GM19023 (cell line): ENCODE measurements around the gene EPYC.

ENCODE experiments used
- ATAC-seq: cut with Tn5 transposase; IDR thresholded peaks from one replicate; pipeline ENCODE4 v1.9.1; 2021; ENCODE audit warnings: mild to moderate bottlenecking, moderate library complexity; ENCODE audit not compliant: unreplicated experiment

The EPYC gene

DNA sequence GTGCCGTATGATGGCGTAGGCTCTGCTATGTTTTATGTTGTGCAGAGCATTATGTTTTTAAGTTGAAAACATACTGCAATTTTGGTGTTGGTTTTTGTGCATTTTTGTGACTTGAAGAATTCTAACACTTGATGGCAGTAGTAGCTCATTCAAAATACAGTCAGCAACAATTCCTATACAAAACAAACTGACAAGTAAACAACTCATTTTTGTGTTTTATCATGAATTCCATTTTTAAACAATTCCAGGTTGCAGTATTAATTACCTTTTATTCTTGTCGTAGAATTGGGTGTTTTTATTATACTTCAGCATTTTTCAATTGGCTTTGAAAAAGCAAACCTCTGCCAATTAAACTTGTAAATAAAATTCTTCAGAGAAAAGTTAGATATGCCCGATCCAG is 45.7 kb downstream of the EPYC start:
- no peak for ATAC-seq

DNA sequence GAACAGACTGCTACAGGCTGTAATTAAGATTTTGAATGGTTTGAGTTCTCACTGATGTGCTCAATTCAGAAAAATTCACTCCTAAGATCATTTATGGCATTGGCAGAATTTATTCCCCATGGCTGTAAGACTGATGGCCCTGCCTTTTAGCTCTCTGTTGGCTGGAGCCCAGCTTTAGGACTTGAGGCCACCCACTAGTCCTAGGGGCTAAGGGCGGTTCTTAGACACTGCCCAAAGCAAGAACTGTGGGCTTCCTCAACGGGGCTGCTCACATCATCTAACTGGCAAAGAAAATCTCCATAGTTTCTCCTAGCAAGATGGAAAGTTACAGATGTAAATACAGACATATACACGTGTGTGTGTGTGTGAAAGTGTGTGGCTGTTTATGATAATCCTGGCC is 46.4 kb downstream of the EPYC start:
- no peak for ATAC-seq

DNA sequence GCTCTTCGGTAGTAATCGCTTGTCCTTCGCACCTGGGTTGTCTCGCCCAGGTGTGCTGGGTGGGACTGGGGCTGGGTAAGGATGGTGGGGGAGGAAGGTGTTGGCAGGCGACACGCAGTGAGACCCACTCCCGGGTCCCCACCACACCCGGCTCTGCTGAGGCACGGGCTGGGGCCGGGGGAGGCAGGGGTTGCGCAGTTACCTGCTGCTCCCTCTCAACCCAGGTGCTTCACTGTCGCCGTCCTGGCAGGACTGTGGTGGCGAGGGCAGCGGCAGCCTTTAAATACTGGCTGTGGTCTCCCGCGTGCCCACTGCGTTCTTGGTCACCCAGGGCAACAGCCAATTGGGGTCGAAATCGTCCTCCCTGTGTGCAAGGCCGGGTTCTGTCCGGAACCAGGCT is 49.9 kb downstream of the EPYC start, which contains the start of gene CCER1:
Gene CCER1 (minus strand): TSS at position 256 of the 400 bp plus-strand sequence. CDS start 434 bp downstream, outside the sequence.
- no peak for ATAC-seq

DNA sequence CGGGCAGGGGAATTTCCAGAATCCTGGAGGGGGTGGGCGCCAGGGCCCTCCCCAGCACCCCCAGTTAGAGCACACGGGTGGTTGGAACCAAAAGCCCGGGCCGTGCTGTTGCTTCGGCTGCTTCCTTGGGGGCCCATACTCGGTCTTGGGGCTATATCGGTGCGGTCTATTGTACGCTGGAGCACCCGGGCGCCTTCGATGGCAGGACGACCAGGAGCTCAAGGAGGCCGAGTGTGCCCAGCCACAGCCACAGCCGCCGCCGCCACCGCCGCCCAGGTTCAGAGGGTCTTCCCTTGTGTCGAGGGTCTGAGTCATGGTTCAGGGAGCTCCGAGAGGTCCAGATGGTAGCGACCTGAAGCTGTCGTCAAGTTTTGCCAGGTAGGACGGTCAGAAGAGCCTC is 50.3 kb downstream of the EPYC start:
- no peak for ATAC-seq

DNA sequence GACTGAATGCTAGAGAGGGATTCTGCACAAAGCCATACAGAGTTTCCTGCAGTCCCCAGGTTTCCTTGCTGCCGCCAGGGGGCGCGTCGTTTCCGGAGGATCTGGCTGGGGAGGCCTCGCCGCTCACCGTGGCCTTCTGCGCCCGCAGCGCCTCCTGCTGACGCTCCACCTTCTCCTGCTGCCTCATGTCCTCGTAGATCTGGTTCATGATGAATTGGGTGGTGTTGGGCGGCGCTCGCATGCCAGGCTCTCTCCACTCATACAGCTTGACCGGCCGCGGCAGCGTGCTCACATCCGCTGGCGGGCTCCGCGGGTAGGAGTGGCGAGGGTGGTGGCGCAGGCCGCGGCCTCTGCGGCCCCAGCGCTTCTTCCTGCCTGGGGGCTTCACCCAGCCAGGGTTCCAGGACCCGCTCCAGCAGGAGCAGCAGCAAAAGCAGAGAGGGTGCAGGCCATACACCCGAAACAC is 50.8 kb downstream of the EPYC start:
- ATAC-seq: no peak

DNA sequence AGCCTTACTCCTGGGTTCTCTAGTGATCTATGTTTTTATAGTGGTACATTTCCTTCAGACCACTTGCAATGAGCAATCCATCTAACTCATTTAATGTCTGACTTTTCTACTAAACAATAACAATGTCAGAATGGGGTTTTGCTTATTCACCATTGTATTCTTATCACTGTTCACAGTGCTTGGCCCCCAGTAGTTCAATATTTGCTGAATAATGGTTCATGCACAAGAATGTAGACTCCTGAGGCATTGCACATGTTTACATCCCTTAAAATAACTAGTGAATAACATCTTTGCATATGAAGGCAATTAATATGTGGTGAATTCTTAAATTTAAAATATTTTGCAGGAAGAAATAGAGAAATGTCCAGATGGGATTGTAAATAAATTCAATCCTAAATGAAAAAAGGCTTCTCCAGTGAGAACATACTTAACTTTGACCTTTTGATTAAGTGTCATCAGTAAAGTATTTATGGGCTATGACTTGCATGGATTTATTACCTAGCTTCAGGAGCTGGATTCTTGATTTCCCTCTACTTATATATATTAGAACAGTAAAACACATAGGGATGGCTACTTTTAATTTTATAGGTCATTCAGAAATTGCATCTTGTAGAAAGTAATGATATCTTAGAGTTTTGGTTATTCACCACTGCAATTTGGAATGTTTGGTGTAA is 53.2 kb downstream of the EPYC start:
- no peak for ATAC-seq

DNA sequence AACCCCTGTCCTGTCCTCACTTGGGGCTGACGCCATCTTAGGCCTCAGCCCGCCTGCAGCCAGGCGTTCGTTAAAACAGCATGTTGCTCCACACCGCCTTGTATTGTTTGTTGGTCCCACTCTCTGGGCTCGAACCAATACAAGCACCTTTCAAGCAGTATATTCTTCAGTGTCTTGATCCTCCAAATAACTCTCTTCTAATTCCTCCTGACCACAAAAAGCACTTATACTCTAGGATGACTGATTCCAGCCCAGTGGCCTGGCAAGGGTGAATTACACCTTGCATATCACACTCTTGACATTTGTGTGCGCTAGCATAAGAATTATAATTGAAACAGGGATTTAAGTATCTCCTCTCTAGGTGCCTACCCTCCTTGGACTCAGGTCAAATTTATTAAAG is 56.9 kb downstream of the EPYC start:
- no peak for ATAC-seq

DNA sequence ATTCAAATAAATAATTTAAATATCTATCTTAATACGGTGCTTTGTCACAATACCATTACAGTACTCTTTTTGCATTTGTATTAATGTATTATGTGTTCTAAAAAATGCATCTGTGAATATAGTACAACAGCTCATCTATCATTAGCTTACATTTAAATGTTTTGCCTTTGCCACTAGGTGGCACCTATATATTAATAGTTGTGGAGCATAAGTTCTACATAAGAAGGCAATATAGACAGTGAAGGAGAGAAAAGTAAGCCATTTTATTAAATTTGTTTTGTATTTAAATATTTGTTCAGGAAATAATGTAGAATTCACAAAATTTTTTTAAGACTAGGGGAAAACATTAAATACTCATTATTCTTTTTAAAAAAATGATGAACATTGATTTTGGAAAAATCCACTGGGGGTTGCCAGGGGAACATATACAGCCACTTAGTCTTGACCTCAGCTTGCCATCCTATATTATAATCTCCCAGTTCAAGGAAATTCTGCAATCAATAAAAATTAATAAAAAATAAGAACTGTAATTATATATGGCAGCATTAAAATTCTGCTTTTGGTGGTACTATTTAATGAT is 59.6 kb downstream of the EPYC start:
- ATAC-seq: no peak

DNA sequence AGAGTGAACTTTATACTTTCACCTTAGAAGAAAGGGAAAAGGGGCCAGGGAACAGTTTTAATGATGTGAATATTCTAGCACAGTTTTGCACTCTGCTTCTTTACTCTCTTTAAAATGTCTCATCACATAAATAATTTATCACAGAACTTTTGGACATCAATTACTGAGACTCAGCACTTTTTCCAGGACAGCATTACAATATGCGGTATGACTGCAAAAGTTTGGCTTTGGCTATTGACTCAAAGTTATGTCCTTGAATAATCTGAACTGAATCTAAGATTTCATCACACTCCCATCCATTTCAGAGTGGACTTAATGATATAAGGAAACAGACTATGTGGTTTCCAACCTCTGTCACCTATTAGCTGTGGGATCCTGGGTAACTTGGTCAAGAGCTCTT is 61.5 kb downstream of the EPYC start:
- no peak for ATAC-seq

DNA sequence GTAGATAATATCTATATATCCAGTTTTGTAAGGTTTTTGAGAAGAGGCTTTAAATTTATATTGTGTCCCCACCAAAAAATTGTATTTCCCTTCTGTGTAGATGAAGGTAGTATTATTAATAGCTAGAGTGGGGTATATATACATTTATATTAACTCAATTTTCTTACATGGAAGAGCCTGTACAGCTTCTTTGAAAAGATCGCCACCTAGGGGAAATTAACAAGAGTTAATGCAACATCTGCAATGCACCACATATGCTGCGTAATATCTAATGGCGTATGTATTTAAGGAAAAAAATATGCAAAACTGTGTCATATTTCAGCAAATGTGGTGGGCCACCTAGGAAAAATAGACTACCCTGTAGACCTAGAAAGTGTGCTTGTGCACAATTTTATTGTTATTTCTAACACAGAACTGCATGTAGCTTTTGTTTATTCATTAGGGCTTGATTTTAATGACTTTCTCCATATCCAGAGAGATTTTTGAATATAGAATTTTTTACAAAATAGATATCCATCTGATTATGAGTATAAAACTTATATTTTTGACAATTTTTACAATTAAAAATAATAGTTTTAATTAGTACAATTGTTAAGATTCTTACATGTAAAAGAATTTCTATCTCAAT is 63.8 kb downstream of the EPYC start:
- ATAC-seq: peak; percentile 67

DNA sequence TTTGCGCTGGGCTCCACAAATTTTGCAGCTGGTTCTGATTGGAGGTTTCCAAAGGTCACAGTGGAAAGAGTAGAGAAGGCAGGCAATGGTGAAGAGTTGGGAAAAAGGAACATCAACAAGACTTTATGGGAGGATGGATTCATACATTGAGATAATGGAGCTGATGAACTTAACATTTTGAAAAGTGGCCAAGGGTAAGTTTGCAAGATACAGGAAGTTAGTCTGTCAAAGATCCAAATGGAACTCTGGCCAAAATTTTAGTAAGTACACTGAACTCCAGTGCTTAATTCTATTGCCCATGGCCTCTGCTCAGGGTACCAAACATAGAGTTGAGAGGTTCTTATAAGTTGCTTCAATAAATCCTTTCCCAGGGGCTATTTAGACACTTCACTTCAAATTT is 65.4 kb downstream of the EPYC start:
- no peak for ATAC-seq

DNA sequence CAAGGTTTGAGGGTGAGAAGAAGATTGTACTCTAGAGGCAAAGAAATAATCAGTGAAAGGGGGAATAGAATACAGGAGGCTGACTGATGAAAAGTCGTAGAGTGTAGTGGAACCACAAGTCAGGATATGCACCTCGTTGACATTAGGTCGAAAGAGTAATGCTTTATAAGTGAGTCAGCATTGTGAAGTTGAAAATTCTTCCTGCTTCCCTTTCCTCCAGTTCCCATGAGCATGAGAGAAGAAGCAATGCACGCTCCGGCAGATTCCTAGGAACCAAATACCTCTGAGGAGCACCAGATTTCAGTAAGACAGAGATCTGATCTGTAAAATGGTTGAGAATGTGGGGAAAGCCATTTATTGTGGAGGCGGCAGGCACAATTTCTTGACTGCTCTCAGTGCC is 66.3 kb downstream of the EPYC start:
- ATAC-seq: no peak

DNA sequence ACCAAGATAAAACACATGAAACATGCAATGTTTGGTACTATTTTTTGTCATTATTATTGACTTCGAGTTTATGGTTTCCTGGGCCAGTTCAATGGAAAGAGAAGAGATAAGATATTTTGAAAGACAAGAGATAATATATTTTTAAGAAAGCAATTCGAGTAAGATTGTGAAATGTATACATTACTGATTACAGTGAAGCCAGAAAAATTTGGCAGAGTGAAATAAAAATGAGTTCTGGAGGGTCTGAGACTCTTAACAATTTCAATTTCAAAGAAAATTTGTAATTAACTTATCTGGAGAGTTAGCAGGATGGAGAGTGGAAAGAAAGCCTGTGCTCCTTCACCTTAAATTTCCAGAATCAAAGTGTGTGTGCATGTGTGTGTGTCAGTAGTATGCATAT is 67.1 kb downstream of the EPYC start:
- no peak for ATAC-seq

DNA sequence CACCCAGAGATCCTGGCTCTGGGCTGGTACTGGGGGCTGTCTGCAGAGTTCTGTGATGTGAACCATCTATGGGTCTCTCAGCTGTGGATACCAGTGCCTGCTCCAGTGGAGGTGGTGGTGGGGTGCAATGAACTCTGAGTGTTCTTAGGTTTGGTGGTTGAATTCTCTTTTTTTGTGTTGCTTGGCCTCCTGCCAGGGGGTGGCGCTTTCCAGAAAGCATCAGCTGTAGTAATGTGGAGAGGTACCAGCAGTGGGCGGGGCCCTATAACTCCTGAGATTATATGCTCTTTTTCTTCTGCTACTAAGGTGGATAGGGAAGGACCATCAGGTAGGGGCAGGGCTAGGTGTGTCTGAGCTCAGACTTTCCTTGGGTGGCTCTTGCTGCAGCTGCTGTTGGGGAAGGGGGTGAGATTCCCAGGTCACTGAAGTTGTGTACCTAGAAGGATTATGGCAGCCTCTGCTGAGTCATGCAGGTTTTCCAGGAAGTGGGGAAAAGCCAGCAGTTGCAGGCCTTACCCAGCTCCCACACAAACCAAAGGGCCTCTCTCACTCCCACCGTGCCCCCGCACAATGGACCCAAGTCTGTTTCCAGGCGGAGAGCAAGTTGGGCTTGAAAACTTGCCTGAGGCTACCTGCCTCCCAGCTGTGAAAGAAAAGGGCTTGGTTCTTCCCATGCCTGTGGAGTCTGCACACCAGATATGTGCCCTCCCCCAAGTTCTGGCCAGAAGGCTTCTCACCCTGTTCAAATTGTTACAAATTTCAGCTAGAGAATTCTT is 68.4 kb downstream of the EPYC start:
- ATAC-seq: no peak

DNA sequence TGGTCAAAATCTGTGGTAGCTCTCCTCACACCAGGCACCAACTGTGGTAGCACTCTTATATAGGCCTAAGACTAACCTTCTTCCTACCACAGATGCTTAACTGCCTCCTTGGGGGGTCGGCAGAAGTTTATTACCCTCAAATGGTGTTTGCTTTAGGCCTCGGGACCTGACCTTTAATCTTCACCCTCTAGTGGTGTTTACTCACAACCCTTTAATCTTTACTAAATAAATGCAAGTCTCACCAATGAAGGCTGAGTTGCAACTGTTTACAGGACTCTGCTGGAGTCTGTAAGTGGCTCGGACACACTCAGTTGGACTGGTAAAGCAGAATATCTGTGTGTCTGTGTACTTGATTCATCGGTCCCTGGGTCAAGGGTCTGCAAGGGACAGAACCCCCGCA is 79.2 kb downstream of the EPYC start:
- ATAC-seq: no peak

DNA sequence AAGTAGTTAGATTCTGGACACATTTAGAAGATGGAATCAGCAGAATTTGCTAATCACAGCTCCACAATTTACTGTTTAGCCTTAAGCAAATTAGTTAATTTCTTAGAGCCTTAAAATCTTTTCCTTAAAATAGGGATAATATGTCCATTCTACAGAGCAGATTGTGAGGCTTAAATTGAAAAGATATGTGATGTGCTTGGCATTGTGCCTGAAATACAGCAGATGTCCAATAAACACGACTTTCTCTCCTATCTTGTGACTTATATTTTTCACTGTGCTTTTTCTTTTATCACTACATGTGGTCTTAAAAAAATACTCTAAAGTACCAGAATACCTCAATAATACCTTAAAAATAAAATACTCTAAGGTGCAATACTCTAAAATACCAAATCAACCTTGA is 80.4 kb downstream of the EPYC start:
- ATAC-seq: no peak

DNA sequence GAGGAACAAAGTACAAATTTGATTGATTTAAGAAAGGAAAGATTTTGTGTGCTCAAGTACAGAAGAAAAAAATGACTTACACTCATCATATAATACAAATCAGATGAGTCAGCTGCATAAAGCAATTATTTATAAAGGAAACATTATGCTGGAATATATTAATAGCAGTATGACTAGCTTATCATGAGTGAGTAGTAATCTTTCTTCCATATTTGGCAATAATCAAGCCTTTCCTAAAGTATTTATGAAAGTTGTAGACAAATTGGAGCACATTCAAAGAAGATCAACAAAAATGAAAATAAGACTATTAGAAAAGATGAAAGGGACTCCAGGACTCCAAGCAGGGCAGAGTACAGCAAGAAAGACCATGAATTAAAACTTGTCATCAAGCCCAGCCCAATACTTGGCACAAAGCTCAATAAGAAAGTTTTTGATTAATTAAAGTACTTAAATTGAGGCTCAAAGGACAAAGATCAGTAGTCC is 82.6 kb downstream of the EPYC start:
- no peak for ATAC-seq

DNA sequence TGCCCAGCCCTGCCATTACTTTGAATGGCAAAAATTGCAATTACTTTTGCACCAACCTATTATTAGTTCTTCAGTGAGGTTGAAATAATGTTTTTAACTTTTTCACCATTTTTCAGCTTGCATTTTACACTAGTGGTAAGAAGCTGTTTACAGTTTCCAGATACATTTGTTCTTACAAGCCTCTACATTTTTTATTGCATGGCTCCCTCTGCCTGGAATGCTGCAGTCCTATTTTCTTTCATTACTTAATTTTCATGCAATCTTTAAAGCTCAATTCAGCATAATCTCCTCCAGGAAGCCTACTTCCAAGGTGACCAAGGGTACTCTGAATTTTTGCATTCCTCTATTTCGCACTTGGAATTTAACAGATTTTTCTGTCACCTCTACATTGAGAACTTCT is 83.2 kb downstream of the EPYC start:
- ATAC-seq: no peak

DNA sequence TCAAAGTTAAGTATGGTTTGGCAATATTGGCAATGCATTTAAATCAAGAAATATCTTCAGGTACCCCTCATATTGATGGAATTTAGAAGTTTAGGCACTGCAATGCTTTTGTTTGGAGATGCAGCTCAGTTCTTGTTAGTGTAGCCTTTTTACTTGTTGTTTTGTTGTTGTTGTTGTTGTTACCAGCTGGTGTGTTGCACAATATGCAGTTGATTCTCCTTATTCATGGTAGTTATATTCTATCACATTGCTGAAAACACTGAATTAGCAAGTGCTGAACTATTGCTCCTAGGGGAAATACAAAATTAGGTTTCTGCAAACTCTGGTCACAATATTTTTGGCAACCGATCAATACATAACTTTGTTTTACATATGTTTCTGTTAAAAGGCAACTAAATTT is 84.5 kb downstream of the EPYC start:
- ATAC-seq: no peak

DNA sequence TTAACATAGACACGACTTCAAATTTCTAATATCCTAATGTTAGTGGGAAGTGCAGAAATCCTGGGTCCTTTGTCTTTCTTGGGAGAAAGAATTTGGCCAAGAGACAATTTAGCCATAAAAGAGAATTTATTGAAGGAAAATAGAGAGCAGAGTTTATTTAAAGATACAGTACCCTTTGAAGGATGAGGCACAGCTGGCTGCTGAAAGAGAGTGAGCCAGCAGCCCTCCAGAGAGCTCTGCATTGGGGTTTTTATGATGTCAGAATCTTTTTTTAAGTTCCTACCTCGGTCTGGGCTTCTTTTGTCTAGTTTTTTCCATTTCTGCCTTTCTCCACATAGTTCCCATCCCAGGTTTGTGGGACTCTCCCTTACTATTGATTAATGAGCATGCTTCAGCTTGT is 87.3 kb downstream of the EPYC start:
- no peak for ATAC-seq

DNA sequence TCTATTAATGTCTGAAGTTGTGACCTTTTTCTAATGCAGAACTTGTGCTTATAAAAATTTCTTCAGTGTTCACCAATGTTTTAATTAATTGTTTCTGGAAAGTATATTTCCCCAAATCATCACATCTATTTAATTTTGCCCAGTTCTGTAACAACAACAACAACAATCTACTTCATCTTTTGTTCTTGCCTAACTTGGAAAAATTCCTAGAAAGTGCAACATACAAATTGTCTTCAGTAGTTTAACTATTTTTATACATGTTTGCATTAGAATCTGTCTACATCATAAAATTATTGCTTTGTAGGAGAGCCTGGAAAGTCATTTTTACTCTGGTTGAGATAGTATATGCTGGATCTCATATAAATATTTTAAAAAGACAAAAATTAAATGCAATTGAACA is 88.3 kb downstream of the EPYC start:
- ATAC-seq: no peak

DNA sequence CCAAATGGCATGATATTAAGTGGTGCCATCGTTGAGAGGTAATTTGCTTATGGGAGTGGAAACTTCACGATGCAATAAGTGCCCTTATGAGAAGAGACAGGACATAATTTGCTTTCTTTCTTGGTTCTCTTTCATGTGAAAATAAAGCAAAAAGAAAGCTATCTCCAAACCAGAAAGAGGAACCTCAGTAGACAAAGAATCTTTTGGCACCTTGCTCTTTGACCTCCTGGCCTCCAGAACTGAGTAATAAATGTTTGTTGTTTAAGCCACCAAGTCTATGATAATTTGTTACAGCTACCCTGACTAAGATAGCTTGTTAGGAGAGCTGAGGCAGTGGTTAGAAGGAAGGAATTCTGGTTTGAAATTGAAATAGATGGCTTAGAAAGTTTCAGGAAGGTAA is 89.4 kb downstream of the EPYC start:
- ATAC-seq: peak; percentile 40
